Neural progenitor cell (in vitro differentiated cells): ENCODE data around the gene GDF7. TPM values are rescaled to one million over a fixed set of nuclear protein-coding genes. Genes with fewer than 3 reads are reported as not detected.

Experiments used
- DNase-seq: peaks from one replicate; pipeline ENCODE4 v3.0.0-alpha.2; 2016; ENCODE audit warnings: low spot score
- H2AFZ ChIP-seq: fragments of 200-600 bp; sonication (generic); replicated peaks from 2 replicates; pipeline ENCODE4 v1.6.1; 2016; ENCODE audit warnings: antibody characterized with exemption
- H3F3A ChIP-seq: fragments of 200-600 bp; sonication (generic); 2 replicates; pipeline ENCODE4 v1.6.1; 2016; ENCODE audit warnings: antibody characterized with exemption, low read depth
- H3K27ac ChIP-seq: fragments of 200-600 bp; sonication (generic); 2 replicates; pipeline ENCODE4 v1.5.1; 2016; ENCODE audit warnings: mild to moderate bottlenecking
- H3K27me3 ChIP-seq: fragments of 200-600 bp; sonication (generic); 2 replicates; pipeline ENCODE4 v1.6.1; 2016; ENCODE audit warnings: mild to moderate bottlenecking, moderate library complexity
- H3K36me3 ChIP-seq: fragments of 200-600 bp; sonication (generic); 2 replicates; pipeline ENCODE4 v1.5.1; 2016
- H3K4me1 ChIP-seq: fragments of 200-600 bp; sonication (generic); 2 replicates; pipeline ENCODE4 v1.6.1; 2016; ENCODE audit warnings: mixed run types
- H3K4me2 ChIP-seq: fragments of 200-600 bp; sonication (generic); 2 replicates; pipeline ENCODE4 v1.6.1; 2016
- H3K4me3 ChIP-seq: fragments of 200-600 bp; sonication (generic); 2 replicates; pipeline ENCODE4 v1.5.1; 2016
- H3K79me2 ChIP-seq: fragments of 200-600 bp; sonication (generic); 2 replicates; pipeline ENCODE4 v1.6.1; 2016; ENCODE audit warnings: low read depth
- H3K9ac ChIP-seq: fragments of 200-600 bp; sonication (generic); 2 replicates; pipeline ENCODE4 v1.6.1; 2016
- H3K9me3 ChIP-seq: fragments of 200-600 bp; sonication (generic); 2 replicates; pipeline ENCODE4 v1.5.1; 2016; ENCODE audit warnings: low read depth
- H4K20me1 ChIP-seq: fragments of 200-600 bp; sonication (generic); 2 replicates; pipeline ENCODE4 v1.6.1; 2016; ENCODE audit warnings: low read depth
- H3K27ac Mint-ChIP-seq: 3 replicates; pipeline ENCODE4 v1.8.0; 2021; ENCODE audit warnings: mixed read lengths
- H3K27me3 Mint-ChIP-seq: 2 replicates; pipeline ENCODE4 v1.8.0; 2022; ENCODE audit warnings: low read depth, mild to moderate bottlenecking, inconsistent platforms, moderate library complexity, mixed read lengths; ENCODE audit not compliant: insufficient read depth
- H3K36me3 Mint-ChIP-seq: 3 replicates; pipeline ENCODE4 v1.8.0; 2021; ENCODE audit warnings: mixed read lengths
- H3K4me1 Mint-ChIP-seq: 3 replicates; pipeline ENCODE4 v1.8.0; 2021; ENCODE audit warnings: mixed read lengths
- H3K4me3 Mint-ChIP-seq: 3 replicates; pipeline ENCODE4 v1.8.0; 2021; ENCODE audit warnings: mild to moderate bottlenecking, moderate library complexity, mixed read lengths
- H3K9me3 Mint-ChIP-seq: 3 replicates; pipeline ENCODE4 v1.8.0; 2020; ENCODE audit warnings: mixed read lengths
- EZH2 ChIP-seq: fragments of 200-600 bp; sonication (generic); IDR thresholded peaks from 2 replicates; pipeline ENCODE4 v1.6.1; 2017; ENCODE audit warnings: antibody characterized with exemption, mild to moderate bottlenecking, moderate library complexity
- EZH2phosphoT487 ChIP-seq: fragments of 200-600 bp; sonication (generic); IDR thresholded peaks from 2 replicates; pipeline ENCODE4 v1.6.1; 2017; ENCODE audit warnings: antibody characterized with exemption
- total RNA-seq: library from RNA; depleted of rRNA; stranded (reverse); fragments of >200 nt; gene quantifications from 2 replicates; pipeline ENCODE4 v1.2.3, GENCODE V29; 2015; ENCODE audit warnings: low replicate concordance
- TF ChIP-seq, protein P1 (sequence below): fragments of 200-600 bp; sonication (generic); IDR thresholded peaks from 2 replicates; pipeline ENCODE4 v1.5.1; 2017; ENCODE audit warnings: antibody characterized with exemption, mild to moderate bottlenecking

The GDF7 gene
- total RNA-seq, 1 donor from 2014 or later: not detected

DNA sequence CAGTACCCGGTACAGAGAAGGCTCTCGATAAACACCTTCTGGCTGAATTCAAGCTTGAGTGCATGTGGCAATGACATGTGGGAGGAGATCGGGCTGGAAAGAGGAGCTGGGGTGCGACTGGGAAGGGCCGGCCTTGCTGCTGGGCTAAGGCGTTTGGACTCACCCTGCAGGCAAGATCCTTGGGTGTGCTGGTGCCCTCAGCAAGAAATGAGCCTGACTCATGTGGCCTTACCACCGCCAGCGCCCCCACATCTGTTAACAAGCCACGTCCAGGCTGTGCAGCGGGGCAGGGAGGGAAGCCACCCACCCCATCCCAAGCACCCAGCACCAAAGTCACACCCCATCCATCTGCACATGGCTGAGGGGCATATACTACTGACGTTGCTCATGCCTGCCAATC, 17.4 kb upstream of the GDF7 start:
- H3F3A ChIP-seq: no peaks in the 10 kb centered on the region
- no peak for DNase-seq
- no peaks in the 10 kb centered on the region for H3K9me3 Mint-ChIP-seq

DNA sequence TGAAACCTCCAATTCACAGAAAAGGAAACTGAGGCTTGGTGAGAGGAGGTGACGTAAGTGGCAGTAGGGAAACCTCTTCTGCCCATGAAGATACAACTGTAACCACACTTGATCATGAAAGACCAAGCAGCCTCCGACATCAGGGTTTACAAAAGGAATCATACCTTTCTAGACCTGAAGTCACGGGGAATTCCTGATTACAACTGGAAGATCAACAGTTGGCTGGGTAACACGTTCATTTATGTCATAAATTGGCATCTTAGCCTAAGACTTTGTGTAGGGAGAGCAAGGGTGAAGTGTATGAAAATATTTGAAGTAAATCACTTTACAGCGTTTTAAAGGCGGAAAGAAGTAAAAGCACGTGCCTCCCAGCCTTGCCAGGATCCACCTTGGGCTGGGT, 17.0 kb upstream of the GDF7 start:
- no peaks in the 10 kb centered on the region for H3K79me2 ChIP-seq
- H3K27me3 ChIP-seq: peaks cover 19% of the 10 kb centered on the region
- no peaks in the 10 kb centered on the region for H3K9me3 ChIP-seq
- H3K9me3 Mint-ChIP-seq: no peaks in the 10 kb centered on the region
- H3K4me1 ChIP-seq: no peaks in the 10 kb centered on the region
- TF ChIP-seq EZH2: no peak
- no peak for TF ChIP-seq EZH2phosphoT487
- TF ChIP-seq, protein P1, sequence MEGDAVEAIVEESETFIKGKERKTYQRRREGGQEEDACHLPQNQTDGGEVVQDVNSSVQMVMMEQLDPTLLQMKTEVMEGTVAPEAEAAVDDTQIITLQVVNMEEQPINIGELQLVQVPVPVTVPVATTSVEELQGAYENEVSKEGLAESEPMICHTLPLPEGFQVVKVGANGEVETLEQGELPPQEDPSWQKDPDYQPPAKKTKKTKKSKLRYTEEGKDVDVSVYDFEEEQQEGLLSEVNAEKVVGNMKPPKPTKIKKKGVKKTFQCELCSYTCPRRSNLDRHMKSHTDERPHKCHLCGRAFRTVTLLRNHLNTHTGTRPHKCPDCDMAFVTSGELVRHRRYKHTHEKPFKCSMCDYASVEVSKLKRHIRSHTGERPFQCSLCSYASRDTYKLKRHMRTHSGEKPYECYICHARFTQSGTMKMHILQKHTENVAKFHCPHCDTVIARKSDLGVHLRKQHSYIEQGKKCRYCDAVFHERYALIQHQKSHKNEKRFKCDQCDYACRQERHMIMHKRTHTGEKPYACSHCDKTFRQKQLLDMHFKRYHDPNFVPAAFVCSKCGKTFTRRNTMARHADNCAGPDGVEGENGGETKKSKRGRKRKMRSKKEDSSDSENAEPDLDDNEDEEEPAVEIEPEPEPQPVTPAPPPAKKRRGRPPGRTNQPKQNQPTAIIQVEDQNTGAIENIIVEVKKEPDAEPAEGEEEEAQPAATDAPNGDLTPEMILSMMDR: no peak
- peaks cover 45% of the 10 kb centered on the region for H3K4me1 Mint-ChIP-seq
- peak overlapping the region; percentile 76 for H3K4me3 ChIP-seq
- peaks cover under 1% of the 10 kb centered on the region for H3K36me3 Mint-ChIP-seq
- H3F3A ChIP-seq: no peaks in the 10 kb centered on the region
- H3K9ac ChIP-seq: no peak overlapping the region
- H3K27me3 Mint-ChIP-seq: peaks cover 14% of the 10 kb centered on the region
- H2AFZ ChIP-seq: no peak overlapping the region
- no peak for DNase-seq
- peak overlapping the region; percentile 84 for H3K4me3 Mint-ChIP-seq
- no peak overlapping the region for H3K27ac ChIP-seq
- peak overlapping the region; percentile 78 for H3K4me2 ChIP-seq
- no peak overlapping the region for H3K27ac Mint-ChIP-seq
- H3K36me3 ChIP-seq: no peaks in the 10 kb centered on the region
- no peaks in the 10 kb centered on the region for H4K20me1 ChIP-seq

More for the DNA sequence above, 17.4 kb upstream of the GDF7 start:
- no peaks in the 10 kb centered on the region for H3K9me3 ChIP-seq
- Mint-ChIP-seq H3K4me1 (peaks cover 44% of the 10 kb centered on the region), H3K4me3 (peak overlapping the region; percentile 84), H3K27me3 (peaks cover 14% of the 10 kb centered on the region), H3K27ac (no peak overlapping the region), H3K36me3 (peaks cover 5% of the 10 kb centered on the region)
- H3K9ac ChIP-seq: no peak overlapping the region
- H3K36me3 ChIP-seq: no peaks in the 10 kb centered on the region
- TF ChIP-seq EZH2phosphoT487 (no peak), EZH2 (no peak)
- TF ChIP-seq, protein P1: no peak
- no peak overlapping the region for H3K4me3 ChIP-seq
- no peak overlapping the region for H3K4me2 ChIP-seq
- H4K20me1 ChIP-seq: no peaks in the 10 kb centered on the region
- H3K27ac ChIP-seq: no peak overlapping the region
- no peaks in the 10 kb centered on the region for H3K4me1 ChIP-seq
- H2AFZ ChIP-seq: no peak overlapping the region
- H3K79me2 ChIP-seq: no peaks in the 10 kb centered on the region
- peaks cover 19% of the 10 kb centered on the region for H3K27me3 ChIP-seq

DNA sequence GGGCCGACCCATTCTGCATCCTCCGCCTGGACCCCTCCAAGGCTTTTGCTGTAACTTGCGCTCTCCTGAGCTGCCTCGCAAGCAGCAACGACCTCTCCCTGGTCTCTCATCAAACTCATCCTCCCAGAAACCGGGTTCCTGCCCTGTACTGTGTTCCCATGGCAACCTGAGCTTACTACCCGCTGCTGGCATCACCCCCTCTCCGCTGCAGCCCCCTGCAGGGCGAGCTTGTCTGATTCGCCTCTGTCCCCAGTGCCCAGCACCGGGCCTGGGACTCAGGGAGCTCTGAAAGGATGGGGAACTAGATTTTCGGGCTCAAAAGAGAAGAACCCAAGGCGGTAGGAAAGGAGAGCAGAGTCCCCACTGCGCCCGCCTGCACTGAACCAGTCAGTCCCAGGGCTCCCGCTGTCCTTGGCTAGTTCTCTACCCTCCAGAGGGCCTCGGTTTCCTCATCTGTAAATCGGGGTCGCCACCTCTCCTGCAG, 16.5 kb upstream of the GDF7 start:
- H3K4me3 Mint-ChIP-seq: peak overlapping the region; percentile 84
- H3K27ac ChIP-seq: no peak overlapping the region
- H2AFZ ChIP-seq: peak overlapping the region; percentile 66

More for the DNA sequence above, 16.5 kb upstream of the GDF7 start:
- Histone ChIP-seq H3K27me3 (peaks cover 19% of the 10 kb centered on the region), H3K4me2 (peak overlapping the region; percentile 78), H3K4me1 (no peaks in the 10 kb centered on the region), H3K9ac (peak overlapping the region; percentile 30), H4K20me1 (no peaks in the 10 kb centered on the region), H3K4me3 (peak overlapping the region; percentile 76), H3K79me2 (no peaks in the 10 kb centered on the region), H3K9me3 (no peaks in the 10 kb centered on the region), H3F3A (no peaks in the 10 kb centered on the region), H3K36me3 (no peaks in the 10 kb centered on the region)
- TF ChIP-seq, protein P1: no peak
- TF ChIP-seq EZH2 (peak; percentile 20), EZH2phosphoT487 (no peak)
- Mint-ChIP-seq H3K36me3 (no peaks in the 10 kb centered on the region), H3K4me1 (peaks cover 45% of the 10 kb centered on the region), H3K27me3 (peaks cover 15% of the 10 kb centered on the region), H3K9me3 (no peaks in the 10 kb centered on the region), H3K27ac (no peak overlapping the region)
- peak; percentile 78 for DNase-seq
